ENCODE measurements around the gene DCDC1.

DCDC1 gene

GRCh38 chr11:30917859-30918478, 451.6 kb downstream of the DCDC1 start:
- H3K4me1 ChIP-seq: no peaks in the 10 kb centered on the region
- intact Hi-C loops (cut with DNase I; ENCODE audit: low total_unique reads): loop anchor here (5.0 kb wide), 1 partner anchor 571 kb away; no protein-coding TSS in a partner anchor
- no peaks in the 10 kb centered on the region for H3K36me3 ChIP-seq
- no peaks in the 10 kb centered on the region for H3K27me3 ChIP-seq
- peak; percentile 58 to 69 for TF ChIP-seq CTCF (IDR thresholded peaks at IDR 0.05)
- no peak for DNase-seq
- H3K27ac ChIP-seq: no peak overlapping the region
- no peak overlapping the region for H3K4me3 ChIP-seq
- H3K9me3 ChIP-seq: no peaks in the 10 kb centered on the region

- H3K4me1 ChIP-seq: no peaks in the 10 kb centered on the region
- intact Hi-C loops (cut with DNase I; ENCODE audit: low total_unique reads): loop anchor here (5.0 kb wide), 1 partner anchor 570 kb away; no protein-coding TSS in a partner anchor
- H3K9me3 ChIP-seq: no peaks in the 10 kb centered on the region
- DNase-seq: no peak
- no peaks in the 10 kb centered on the region for H3K27me3 ChIP-seq
- H3K4me3 ChIP-seq: no peak overlapping the region
- H3K27ac ChIP-seq: no peak overlapping the region
- no peak for TF ChIP-seq CTCF (IDR thresholded peaks at IDR 0.05)
- H3K36me3 ChIP-seq: no peaks in the 10 kb centered on the region
Observed at GRCh38 chr11:30917266-30917665, 452.3 kb downstream of the DCDC1 start.

GRCh38 chr11:30916764-30917163, 452.8 kb downstream of the DCDC1 start:
- TF ChIP-seq CTCF (IDR thresholded peaks at IDR 0.05): no peak
- H3K4me1 ChIP-seq: no peaks in the 10 kb centered on the region
- no peak overlapping the region for H3K27ac ChIP-seq
- no peaks in the 10 kb centered on the region for H3K9me3 ChIP-seq
- H3K36me3 ChIP-seq: no peaks in the 10 kb centered on the region
- H3K4me3 ChIP-seq: no peak overlapping the region
- H3K27me3 ChIP-seq: no peaks in the 10 kb centered on the region
- intact Hi-C loops (cut with DNase I; ENCODE audit: low total_unique reads): loop anchor here (5.0 kb wide), 1 partner anchor 569 kb away; no protein-coding TSS in a partner anchor
- no peak for DNase-seq

GRCh38 chr11:30914143-30914762, 455.3 kb downstream of the DCDC1 start:
- Histone ChIP-seq H3K9me3 (no peaks in the 10 kb centered on the region), H3K27ac (no peak overlapping the region), H3K27me3 (no peaks in the 10 kb centered on the region), H3K4me1 (no peaks in the 10 kb centered on the region), H3K36me3 (no peaks in the 10 kb centered on the region), H3K4me3 (no peak overlapping the region)
- peak; percentile 22 to 47 for TF ChIP-seq CTCF (IDR thresholded peaks at IDR 0.05)
- intact Hi-C loops (cut with DNase I; ENCODE audit: low total_unique reads): no loop called here
- DNase-seq: peak; percentile 42 to 67

GRCh38 chr11:30911247-30911646, 458.3 kb downstream of the DCDC1 start:
- TF ChIP-seq CTCF (IDR thresholded peaks at IDR 0.05): no peak
- Histone ChIP-seq H3K27me3 (no peaks in the 10 kb centered on the region), H3K9me3 (no peaks in the 10 kb centered on the region), H3K27ac (no peak overlapping the region), H3K36me3 (no peaks in the 10 kb centered on the region), H3K4me1 (no peaks in the 10 kb centered on the region), H3K4me3 (no peak overlapping the region)
- no peak for DNase-seq
- intact Hi-C loops (cut with DNase I; ENCODE audit: low total_unique reads): no loop called here

All from tibial artery (tissue), 4 donors.